ENCODE data around the gene UBE2B. TPM values are rescaled to one million over a fixed set of nuclear protein-coding genes. Genes with fewer than 3 reads are reported as not detected.
"Not testable (repeated sequence)": the region's sequence is repeated elsewhere in the genome, so short reads cannot be mapped to it uniquely, and the experiment has no call there.

UBE2B gene
- 168 TPM for polyA plus RNA-seq (ENCODE audit: insufficient read length)

DNA sequence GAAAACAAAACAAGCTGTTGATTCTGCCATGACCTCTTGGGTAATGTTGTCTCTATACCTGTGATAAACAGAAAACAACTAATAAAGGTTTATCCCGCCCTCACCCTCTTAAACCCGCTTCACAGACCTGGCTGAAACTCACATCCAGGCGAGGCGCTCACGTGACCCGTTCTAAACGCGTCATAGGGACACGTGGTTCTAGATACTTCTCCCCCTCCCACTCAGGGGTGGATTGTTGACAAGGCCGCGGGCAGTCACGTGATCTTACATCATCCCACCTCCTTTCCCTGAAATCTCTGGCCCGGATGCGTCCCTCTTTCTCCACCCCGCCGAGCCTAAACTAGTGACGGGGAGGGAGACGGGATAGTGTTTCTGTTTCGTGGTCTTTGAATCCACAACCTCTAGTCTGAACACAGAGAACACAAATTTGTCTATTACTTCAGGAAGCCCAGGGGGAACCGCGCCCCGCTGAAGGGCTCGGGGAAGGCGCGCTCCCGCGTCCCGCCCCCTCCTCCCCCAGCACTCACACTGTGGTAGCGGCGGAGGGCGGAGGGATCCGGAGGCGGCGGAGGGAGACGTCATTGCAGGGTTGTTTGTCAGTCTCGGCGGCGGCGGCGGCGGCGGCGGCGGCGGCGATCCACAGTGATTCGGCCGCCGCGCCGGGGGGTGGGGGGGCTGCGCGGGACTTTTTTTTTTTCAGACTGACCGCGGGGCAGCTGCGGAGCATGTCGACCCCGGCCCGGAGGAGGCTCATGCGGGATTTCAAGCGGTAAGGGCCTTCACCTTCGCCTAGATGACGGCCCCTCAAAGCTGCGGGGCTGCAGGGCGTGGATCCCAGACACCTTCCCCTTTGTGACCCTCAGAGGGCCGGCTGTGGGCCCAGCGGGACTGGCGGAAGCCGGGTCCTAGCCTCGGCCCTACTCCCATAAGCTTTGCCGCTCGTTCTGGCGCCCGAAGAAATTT lies at the start of gene UBE2B:
TSS of gene UBE2B (plus strand) at position 699 of the 963 bp plus-strand sequence. CDS start at position 726, 27 bp downstream.
- peak; percentile 99 for DNase-seq (ENCODE audit: low read depth)

- DNase-seq (ENCODE audit: low read depth), result no peak
These were observed 44.0 kb upstream of the UBE2B start for GRCh38 chr5:134327327-134327726.

GRCh38 chr5:134328619-134329018 lies 42.8 kb upstream of the UBE2B start:
- no peak for DNase-seq (ENCODE audit: low read depth)

- DNase-seq (ENCODE audit: low read depth), result not testable (repeated sequence)
These were observed 34.5 kb upstream of the UBE2B start for GRCh38 chr5:134336833-134337232.

DNA sequence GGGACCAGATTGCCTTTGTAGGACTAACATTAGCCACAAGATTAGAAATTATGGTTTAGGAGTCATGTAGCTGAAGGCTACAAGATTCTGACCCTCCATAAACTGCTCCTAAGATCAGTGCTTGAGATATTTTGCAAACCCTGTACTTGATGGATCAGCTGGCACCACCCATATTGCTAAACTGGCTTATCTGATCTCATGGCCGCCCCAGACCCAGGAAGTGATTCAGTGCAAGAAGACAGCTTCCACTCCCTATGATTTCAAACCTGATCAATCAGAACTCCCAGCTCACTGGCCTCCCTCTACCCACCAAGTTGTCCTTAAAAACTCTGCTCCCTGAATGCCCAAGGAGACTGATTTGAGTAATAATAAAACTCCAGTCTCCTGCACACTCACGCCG lies 27.9 kb upstream of the UBE2B start:
- DNase-seq (ENCODE audit: low read depth), result not testable (repeated sequence)

DNA sequence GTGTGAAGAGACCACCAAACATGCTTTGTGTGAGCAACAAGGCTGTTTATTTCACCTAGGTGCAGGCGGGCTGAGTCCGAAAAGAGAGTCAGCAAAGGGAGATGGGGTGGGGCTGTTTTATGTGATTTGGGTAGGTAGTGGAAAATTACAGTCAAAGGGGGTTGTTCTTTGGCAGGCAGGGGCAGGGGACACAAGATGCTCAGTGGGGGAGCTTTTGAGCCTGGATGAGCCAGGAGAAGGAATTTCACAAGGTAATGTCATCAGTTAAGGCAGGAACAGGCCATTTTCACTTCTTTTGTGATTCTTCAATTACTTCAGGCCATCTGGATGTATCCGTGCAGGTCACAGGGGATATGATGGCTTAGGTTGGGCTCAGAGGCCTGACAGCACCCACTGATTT lies 25.9 kb upstream of the UBE2B start:
- DNase-seq (ENCODE audit: low read depth), result not testable (repeated sequence)

- no peak for DNase-seq (ENCODE audit: low read depth)
These were observed 25.4 kb upstream of the UBE2B start for GRCh38 chr5:134345996-134346395.

- no peak for DNase-seq (ENCODE audit: low read depth)
These were observed 21.9 kb upstream of the UBE2B start for GRCh38 chr5:134349463-134349862.

GRCh38 chr5:134355681-134356080 lies 15.7 kb upstream of the UBE2B start:
- no peak for DNase-seq (ENCODE audit: low read depth)

DNA sequence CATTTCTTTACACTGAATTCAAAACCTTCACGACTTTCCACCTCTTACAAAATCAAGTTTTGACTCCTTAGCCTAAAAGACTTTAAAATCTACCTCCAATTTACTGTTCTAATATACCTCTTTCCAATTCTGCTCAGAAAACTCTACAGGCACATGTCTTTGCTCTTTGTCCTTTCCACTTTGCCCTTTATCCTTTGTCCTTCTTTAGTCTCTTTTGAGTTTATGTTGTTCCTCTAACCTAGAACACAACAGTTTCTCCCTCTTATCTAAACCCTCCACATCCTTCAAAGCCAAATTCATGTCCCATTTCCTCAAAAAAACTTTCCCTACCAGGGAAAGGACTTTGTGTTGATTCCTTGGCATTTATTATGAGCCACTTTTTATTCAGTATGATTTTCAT lies 5.8 kb upstream of the UBE2B start:
- no peak for DNase-seq (ENCODE audit: low read depth)

DNA sequence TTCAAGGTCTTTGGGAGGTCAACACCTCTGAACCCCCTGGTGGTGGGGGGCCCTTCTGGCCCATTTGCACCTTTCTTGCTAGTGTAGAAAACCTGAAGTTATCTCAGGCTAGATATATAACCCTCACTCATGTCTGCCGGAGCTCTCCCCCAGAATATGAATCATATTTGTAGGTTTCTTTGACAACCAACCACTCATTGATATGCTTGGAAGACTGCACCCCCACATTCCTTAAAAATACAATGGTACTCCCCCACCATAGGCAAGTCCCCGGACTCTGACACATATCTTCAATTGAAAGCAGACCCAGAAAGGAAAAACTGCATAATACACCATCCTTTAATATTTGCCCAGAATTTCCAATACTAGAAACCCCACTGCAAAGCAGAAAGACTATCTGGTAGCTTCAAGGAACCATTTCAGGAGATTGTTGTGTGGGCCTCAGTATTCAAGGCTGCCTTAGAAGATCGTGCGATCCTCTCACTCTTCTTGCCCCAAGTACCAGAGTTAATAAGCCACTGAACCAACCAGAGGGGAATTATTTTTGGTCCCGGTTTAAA lies 978 bp upstream of the UBE2B start:
- no peak for DNase-seq (ENCODE audit: low read depth)

DNA sequence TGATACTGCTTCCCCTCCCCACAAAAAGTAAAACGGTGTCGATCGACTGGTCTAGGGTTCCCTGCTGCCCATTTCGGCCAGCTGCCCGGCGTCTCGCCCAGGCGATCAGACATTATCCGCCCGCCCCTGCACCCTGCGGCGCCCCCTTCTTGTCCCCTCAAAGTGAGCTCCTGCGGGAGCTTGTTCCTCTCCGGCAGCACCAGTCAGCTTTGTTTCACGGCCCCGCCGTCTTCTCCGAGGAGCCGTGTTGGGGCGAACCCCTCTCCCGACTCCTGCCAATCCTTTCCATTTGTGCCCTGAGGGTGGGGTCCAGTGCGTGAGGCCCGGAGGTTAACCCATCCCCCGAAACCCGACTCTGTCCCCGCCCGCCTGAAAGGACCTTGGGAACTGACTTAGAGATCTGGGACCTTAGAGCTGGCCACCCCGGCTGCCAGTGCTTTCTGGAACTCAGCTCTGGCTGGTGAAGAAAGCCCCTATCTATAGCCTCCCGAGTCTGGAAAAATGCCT lies 518 bp downstream of the UBE2B start:
- no peak for DNase-seq (ENCODE audit: low read depth)

- not testable (repeated sequence) for DNase-seq (ENCODE audit: low read depth)
These were observed 2.3 kb downstream of the UBE2B start for GRCh38 chr5:134373633-134374032.

DNA sequence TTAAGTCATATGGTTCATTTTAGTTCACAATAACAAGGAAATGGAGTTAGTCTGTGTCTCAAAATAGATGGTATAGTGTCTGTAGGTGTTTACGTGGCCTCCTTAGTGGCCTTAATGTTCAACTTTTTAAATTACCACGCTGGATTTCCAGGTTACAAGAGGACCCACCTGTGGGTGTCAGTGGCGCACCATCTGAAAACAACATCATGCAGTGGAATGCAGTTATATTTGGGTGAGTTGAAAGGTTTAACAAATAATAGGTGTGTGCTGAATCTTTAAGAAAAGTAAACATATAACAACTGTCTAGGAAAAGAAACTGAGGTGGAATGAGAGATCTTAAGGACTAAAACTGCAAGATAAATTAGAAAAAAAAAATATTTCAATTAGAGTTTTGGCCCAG lies 2.9 kb downstream of the UBE2B start:
- DNase-seq (ENCODE audit: low read depth), result no peak

DNA sequence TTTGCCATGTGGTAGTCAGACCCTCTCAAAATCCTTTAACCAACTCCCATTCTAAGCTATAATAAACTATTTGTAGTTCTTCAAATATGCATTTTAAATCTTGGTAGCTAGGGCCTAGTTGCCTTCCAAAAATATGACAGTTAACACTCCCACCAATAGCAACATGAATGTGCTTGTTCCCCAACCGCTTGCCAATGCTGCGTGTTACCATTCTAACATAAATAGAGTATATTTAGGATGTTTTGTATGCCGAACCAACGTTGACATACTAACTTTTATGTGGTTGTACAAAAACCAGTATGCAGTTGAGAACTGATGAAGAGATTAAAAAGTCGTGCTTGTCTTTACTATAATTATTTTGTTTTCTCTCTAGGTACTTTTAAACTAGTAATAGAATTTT lies 9.0 kb downstream of the UBE2B start:
- no peak for DNase-seq (ENCODE audit: low read depth)

- not testable (repeated sequence) for DNase-seq (ENCODE audit: low read depth)
These were observed 10.8 kb downstream of the UBE2B start for GRCh38 chr5:134382204-134382603.

DNA sequence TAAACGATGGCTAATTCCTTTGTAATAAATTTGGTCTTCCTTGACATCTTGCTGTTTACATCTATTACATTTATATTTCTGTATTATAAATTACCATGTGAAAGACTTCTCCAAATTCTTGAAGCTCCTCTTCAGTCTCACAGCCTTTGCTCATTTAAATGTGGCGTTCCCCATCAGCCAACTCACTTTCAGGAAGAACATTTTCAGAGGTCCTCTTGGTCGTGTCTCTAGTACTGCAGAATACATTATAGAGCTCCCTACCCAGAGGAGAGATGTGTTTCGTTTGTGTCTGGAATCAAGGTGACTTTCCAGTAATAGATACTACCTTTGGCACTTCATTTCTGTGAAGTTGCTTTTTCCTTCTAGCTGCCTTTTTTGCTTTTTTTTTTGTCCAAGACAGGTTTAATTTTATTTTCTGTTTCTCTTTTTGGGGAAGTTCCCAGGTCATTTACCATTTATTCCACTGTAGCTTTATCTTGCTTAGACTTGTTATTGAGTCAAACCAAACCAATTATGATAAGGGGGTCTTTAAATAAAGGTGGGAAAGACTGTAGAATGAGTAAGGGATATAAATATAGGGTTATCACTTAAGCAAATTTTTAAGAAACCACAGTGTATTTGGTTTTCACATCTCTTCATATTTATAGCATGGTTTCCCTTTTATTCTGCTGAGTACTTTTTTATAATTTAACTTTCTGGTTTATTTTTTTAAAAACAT lies 12.8 kb downstream of the UBE2B start:
- DNase-seq (ENCODE audit: low read depth), result no peak

- DNase-seq (ENCODE audit: low read depth), result no peak
These were observed 16.1 kb downstream of the UBE2B start for GRCh38 chr5:134387443-134387842.

DNA sequence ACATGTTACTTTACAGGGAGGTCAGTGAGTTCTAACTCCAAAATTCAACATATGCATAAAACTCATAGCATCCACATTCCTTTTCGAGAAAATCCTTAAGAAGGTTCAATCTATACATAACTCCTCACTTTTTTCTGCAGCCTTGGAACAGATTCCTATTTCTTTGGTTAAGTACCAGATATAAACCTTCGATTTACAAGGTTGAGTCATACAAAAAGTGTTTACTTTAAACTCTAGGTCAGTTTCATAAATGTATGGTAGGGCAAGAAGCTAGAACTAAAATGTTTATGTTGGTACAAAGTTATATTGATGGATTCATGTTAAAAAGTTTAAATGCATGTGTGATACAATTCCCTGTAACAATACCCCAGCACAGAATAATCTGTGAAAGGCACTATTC lies 20.9 kb downstream of the UBE2B start:
- DNase-seq (ENCODE audit: low read depth), result no peak

- no peak for DNase-seq (ENCODE audit: low read depth)
These were observed 23.6 kb downstream of the UBE2B start for GRCh38 chr5:134394932-134395331.

DNA sequence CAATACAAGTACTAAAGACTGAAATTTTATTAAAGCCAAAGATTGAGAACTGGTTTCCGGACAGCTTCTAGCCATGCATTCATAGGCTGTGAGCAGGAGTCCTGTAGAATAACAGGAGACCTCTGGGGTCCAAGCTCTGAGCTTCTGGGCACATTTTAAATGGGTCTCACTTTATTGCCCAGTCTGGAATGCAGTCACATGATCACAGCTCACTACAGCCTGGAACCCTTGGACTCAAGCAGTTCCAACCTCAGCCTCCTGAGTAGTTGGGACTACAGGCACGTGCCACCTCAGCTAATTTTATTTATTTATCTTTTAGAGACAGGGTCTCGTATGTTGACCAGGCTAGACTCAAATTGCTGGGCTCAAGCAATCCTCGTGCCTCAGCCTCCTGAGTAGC lies 24.9 kb downstream of the UBE2B start:
- no peak for DNase-seq (ENCODE audit: low read depth)

GRCh38 chr5:134397196-134397595 lies 25.8 kb downstream of the UBE2B start:
- no peak for DNase-seq (ENCODE audit: low read depth)
